GM19372 (cell line): Measurements from ENCODE around the gene RAET1G.
"Not testable (repeated sequence)": the region's sequence is repeated elsewhere in the genome, so short reads cannot be mapped to it uniquely, and the experiment has no call there.

Source experiments
- ATAC-seq: cut with Tn5 transposase; IDR thresholded peaks from one replicate; pipeline ENCODE4 v1.9.1; 2021; ENCODE audit warnings: mild to moderate bottlenecking, low read depth, moderate library complexity; ENCODE audit not compliant: unreplicated experiment

The RAET1G gene

GRCh38 chr6:149954328-149954983 is 31.5 kb upstream of the RAET1G start:
- not testable (repeated sequence) for ATAC-seq

- not testable (repeated sequence) for ATAC-seq
These were observed 31.0 kb upstream of the RAET1G start for GRCh38 chr6:149953934-149954327.

GRCh38 chr6:149953390-149953789 is 30.5 kb upstream of the RAET1G start:
- not testable (repeated sequence) for ATAC-seq

- ATAC-seq, result no peak
These were observed 28.7 kb upstream of the RAET1G start for GRCh38 chr6:149951626-149952025.

DNA sequence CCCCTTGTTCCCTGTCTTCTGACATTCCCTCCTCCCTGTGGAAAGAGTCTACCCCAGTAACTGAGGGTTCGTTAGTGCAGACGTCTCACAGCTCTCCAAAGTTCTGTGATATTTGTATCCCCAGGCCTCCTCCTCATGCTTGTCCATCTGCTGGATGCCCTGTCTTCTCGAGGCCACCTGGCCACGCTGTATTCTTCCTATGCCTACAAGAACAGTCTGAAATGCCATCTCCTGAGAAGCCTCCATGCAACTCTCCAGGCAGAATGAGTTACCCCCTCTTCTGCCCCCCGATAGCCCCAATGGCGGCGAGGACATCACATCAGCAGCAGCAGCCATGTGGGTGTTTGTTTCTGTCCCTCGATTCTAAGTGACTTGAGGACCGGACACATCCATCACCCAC is 28.2 kb upstream of the RAET1G start:
- no peak for ATAC-seq

- ATAC-seq, result no peak
These were observed 27.5 kb upstream of the RAET1G start for GRCh38 chr6:149950423-149950822.

DNA sequence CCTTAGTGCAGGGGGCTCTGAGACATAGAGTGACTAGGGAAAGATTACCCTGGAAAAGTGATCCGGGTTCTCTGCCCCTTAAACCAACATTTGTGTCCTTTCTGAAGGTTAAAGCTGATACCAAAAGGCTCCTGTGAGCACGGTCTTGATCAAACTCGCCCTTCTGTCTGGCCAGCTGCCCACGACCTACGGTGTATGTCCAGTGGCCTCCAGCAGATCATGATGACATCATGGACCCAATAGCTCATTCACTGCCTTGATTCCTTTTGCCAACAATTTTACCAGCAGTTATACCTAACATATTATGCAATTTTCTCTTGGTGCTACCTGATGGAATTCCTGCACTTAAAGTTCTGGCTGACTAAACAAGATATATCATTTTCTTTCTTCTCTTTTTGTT is 25.7 kb upstream of the RAET1G start:
- ATAC-seq, result no peak

DNA sequence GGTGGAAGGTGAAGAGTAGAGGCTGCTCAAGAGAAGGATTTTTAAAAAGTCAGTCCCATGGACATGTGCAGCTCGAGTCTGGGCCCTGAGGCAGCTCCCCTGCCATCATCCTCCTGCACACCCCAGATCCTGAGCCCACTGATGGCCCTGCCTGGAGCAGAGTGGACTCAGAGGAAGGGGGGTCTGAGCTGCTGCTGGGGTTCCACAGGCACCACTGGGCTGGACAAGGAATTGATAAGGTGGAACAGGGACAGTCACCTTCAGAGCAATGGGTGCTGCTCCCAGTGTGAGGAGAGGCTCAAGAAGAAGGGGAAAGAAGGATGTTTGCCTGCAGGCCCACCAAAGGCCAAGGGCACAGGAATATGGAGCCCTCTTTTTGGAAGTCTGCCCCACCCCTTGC is 25.1 kb upstream of the RAET1G start:
- no peak for ATAC-seq

DNA sequence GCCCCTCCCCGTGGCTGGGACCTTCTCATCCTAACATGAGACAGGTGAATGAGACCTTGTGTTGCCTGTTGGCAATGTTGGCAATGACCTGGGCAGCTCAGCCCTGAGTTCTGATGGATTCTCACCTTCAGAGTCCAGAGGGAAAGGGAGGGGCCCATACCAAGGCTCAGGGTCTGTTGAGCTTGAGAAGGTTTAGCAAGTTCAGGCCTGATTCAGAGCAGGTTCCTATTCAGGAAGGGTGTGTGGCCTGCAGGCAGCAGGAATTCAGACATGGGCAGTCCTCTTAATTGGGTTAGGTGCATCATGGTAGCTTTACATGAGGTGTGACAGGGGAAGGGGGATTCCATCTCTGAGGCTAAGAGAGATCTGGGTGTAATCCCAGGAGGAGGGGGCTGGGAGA is 24.6 kb upstream of the RAET1G start:
- not testable (repeated sequence) for ATAC-seq

DNA sequence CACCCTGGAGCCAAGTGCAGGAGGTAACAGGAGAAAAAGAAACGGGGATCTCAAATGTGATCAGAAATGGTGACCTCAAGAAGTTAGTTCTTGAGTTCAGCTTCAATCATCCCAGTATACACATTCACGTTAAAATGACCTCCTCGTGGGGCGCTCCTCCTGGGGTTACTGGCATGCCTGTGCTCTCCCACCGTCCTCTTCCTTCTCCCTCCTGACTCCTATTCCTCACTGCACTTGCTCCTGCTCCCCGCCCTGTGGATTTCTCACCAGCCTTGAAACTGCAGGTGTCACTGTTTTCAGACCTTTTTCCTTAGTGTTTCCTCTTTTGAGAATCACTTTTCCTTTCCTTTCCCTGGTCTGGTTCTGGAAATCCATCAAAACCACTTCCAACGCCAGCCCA is 23.7 kb upstream of the RAET1G start:
- not testable (repeated sequence) for ATAC-seq

- not testable (repeated sequence) for ATAC-seq
These were observed 22.4 kb upstream of the RAET1G start for GRCh38 chr6:149945276-149945675.

DNA sequence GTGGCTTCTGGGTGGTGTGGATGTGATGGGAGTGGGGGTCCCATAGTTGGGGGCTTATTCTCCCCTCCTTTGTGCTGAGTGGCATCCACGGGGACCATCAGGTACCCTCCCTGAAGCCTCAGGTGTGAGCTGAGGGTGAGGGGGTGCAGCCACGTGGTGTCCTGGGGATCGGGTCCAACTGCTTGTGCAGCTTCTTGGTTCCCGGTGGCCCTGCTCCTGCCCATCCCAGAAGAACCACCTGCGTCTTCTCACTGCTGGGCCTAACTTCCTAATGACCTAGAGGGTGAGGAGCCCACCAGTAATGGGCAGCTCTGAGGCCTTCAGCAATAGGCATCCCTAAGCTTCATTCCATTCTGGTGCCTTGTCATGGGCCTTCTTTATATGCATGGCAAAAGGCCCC is 20.4 kb upstream of the RAET1G start:
- ATAC-seq, result not testable (repeated sequence)

- ATAC-seq, result no peak
These were observed 19.5 kb upstream of the RAET1G start for GRCh38 chr6:149942461-149942829.

GRCh38 chr6:149941583-149942460 is 18.9 kb upstream of the RAET1G start, which contains the start of gene ULBP2:
Gene ULBP2, plus strand, starts transcription at chr6:149942014. Its CDS starts 59 bp downstream, at chr6:149942073.
- ATAC-seq, result no peak

DNA sequence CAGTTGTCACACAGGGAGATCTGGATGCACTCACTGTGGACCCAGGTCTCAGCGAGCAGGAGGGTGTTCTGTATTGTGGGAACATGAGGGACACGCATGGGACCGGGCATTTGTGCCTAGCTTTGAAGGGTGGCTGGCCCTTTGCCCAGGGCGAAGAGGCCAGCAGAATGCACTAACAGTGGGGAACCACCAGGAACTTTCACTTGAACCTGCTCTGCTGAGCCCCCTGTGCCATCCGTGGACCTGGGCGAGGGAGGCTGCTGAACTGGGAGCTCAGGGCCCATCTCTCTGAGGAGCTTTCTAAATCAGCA is 17.7 kb upstream of the RAET1G start:
- no peak for ATAC-seq

DNA sequence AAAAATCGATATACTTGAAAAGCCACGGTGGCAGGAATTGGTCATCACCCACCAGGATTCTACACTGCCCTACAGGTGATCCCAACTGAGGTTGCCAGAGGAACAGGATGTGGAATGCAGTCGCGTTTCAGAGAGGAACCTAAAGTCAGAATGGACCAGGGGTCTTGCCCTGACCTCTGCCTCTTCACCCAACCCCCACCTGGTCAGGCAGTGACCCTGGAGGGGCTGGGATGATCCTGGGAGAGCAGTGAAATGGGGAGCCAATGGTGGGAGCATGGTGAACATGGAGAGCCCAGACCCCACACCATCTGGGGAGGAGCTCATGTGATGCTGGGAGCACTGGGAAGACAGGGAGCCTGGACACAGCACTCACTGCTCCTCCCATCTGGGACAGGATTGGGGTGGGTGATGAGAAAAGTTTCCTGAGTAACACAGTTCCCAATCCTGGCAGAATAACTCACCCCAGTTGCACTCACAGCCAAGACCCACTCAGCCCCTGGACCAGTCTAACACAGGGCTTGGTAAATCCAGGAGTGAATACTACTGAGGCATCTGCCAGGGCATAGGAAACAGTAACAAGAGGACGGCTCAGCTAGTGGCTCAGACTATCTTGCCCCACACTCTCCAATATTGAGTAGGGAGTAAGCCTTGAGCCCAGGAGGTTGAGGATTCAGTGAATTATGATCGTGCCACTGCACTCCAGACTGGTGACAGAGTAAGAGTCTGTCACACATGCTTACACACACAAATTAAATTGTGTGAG is 17.2 kb upstream of the RAET1G start:
- ATAC-seq, result no peak

DNA sequence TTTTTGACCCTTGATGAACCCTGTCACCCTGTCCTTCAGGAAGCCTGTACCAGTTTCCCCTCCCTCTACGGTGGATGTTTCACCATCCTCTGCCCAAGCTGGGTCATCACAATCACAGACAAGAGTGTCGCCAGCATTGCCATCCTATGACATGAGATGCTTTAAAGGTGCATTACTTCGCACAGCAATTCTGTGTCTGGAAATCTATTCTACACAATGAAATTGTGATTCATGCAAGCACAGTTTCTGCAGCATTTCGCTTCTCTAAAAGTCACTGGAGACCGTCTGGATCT is 16.4 kb upstream of the RAET1G start:
- ATAC-seq, result no peak

GRCh38 chr6:149938571-149939355 is 15.8 kb upstream of the RAET1G start:
- peak; percentile 66 for ATAC-seq

- not testable (repeated sequence) for ATAC-seq
These were observed 15.2 kb upstream of the RAET1G start for GRCh38 chr6:149938013-149938570.

DNA sequence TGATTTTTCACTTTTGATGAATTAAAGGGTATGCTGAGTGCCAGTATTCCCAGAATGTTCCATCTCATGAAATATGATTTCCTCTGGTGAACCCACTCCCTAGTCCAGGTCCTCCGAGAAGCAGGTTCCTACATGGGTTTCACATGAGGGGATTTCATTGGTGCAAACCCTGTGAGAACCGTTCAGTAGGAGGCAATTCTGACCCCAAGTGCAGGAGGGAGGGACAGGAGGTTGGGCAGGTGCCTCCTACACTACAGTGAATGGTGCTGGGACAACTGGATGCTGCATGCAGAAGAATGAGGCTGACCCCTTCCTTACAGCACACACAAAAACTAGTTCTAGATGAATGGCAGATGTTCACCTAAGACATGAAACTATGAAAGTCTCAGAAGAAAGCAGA is 13.8 kb upstream of the RAET1G start:
- ATAC-seq, result no peak
